IPS DF 19.7 (cell line): Measurements from ENCODE around the gene PDIA4.
"Not testable (repeated sequence)": the region's sequence is repeated elsewhere in the genome, so short reads cannot be mapped to it uniquely, and the experiment has no call there.

ENCODE experiments used
- DNase-seq: peaks from one replicate; pipeline ENCODE4 v3.0.0-alpha.2; 2013; ENCODE audit warnings: low read depth, low spot score

Gene PDIA4

DNA sequence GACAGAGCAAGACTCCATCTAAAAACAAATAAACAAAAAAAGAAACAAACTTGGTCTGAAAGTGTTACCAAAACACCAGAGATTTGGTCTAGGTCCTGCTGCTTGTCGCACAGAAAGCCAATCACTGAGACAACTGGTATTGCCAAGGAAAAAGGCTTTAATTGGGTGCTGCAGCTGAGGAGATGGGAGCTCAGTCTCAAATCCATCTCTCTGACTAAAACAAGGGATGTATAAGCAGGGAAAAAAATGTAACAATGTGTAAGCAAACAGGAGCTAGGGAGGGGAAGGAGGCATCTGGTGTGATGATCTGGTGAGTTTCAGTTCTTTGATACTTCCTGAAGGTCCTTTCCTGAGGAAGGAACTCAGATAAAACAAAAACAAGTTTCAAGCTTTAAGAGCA is 8.4 kb upstream of the PDIA4 start:
- no peak for DNase-seq

DNA sequence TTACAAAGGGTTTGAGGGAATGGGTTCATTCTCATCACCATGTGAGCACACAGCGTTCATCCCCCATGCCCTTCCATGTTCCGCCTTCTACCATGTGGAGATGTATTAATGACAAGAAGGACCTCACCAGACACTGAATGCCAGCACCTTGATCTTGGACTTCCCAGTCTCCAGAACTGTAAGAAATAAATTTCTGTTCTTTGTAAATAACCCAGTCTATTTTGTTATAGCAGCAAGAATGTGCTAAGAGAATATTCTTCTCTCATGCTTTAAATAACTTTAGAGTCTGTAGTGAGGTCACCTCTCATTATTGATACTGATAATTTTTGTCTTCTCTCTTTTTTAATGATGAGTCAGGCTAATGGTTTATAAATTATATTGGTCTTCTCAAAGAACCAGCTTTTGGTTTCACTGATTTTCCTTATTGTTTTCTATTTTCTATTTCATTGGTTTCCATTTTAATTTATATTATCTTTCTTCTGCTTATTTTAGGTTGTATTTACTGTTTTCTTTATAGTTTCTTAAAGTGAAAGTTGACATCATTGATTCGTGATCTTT is 3.1 kb upstream of the PDIA4 start:
- no peak for DNase-seq

DNA sequence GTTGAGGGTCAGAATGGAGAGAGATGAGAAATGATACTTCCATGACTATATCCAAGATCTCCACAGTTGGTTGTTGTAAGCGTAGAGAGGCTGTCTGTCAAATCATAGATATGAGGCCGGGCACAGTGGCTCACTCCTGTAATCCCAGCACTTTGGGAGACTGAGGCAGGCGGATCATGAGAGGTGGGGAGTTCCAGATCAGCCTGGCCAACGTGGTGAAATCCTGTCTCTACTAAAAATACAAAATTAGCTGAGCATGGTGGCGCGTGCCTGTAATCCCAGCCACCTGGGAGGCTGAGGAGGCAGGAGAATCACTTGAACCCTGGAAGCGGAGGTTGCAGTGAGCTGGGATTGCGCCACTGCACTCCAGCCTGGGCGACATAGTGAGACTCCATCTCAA is 2.1 kb upstream of the PDIA4 start:
- DNase-seq = not testable (repeated sequence)

DNA sequence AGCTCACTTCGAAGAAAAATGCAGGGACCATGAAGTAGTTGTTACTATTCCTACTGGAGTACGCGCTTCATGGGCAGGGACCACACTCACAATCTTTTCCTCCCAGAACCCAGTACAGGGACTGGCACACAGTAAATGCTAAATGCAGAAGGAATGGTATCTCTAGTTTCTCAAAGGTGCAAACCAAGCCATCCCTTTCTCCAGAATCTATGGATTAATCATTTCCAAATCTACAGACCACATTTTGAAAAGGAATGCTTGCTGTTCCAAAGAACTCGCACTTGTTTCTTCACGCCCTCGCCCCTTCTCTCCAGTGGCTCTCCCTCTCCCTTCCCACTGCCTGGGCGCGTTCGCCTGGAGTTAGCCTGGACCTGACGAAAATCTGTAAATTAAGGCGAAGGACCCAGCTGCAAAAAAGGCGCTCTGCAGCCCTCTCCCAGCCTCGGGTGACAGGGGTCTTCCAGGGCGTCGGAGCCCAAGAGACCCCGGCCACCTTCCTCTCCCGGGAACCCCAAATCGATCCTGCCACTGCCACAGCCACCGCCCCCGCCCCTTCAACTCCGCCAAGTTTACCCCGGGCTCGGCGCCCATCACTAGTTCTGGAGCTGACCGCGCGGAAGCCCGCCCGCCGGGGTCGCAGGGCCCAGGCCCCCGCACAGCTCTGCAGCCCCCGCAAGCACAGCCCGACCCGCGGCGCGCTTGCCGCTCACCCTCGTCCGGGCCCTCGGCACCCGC is 527 bp downstream of the PDIA4 start:
- no peak for DNase-seq

DNA sequence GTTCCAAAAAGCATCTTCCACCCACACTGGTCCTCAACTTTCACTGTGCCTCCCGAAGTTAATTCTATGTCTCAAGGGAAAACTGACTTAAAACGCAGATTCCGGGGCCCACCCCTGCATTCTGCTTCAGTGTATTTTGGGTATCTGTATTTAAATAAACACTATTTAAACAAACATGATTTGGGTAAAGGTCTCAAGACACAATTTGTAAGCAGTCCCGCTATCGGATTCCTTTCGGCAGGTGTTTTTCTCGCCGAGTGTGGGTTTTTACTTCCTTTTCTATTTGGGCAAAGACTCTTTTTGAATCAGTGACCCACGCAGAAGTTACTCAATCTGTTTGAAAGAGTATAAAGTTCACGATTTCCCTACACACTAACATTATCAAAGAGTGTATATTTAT is 1.2 kb downstream of the PDIA4 start:
- no peak for DNase-seq

DNA sequence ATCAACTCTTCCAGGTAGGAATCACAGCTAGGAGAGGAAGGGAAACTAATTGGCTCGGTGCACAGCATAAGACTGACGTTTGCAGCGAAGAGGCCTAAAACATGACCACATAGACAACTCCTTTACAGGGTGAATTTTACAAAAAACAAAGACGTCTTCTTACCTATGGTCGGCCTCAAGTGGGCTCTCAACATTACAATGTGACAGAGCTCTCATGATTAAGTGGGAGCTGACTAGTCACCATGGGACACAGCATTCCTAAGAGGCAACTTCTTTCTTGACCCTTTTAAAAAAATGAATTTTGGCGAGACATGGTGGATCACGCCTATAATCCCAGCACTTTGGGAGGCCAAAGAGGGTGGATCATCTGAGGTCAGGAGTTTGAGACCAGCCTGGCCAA is 4.6 kb downstream of the PDIA4 start:
- DNase-seq = no peak

DNA sequence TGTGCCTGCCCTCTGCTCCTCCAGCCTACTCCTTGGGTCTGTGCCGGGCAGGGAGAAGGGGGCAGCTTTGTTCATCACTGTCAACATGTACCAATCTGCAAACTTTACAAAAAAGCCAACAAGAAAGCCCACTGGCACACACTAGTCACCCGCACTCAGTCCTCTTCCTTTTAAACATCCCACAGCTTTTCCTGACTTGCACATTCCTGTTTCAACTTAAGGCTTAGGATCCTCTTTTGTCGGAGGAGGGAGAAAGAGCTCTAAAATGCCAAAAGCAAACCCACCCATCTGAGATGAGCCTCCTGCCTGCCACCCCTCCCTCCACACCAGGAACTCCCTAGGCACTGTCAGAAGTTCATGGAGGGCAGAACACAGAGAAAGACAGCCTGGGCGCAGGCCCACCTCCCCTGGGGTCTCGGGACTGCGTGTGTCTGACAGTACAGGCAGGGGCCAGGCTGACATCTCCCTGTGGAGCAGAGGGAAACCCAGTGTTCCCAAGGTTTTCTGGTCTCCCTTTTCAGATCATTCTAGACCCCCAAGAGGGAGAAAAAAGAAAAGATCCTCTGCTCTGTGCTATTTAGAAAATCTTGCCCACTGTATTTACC is 5.4 kb downstream of the PDIA4 start:
- no peak for DNase-seq

DNA sequence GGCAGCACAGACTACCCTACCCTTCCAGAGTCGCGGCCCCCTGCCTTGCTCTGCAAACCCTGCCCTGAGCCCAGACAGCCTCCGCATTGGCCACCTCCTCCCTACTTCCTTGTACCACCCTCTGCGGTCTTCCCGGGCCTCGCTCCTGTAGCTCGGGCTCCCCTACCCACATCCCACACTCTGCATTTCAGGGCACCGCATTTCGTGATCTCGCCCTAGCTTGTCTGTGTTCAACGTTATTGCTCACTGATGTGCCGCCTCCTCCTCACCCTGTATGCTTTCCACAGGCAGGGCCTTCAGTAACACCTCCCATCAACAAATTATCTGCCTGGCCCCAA is 6.6 kb downstream of the PDIA4 start:
- DNase-seq = no peak

DNA sequence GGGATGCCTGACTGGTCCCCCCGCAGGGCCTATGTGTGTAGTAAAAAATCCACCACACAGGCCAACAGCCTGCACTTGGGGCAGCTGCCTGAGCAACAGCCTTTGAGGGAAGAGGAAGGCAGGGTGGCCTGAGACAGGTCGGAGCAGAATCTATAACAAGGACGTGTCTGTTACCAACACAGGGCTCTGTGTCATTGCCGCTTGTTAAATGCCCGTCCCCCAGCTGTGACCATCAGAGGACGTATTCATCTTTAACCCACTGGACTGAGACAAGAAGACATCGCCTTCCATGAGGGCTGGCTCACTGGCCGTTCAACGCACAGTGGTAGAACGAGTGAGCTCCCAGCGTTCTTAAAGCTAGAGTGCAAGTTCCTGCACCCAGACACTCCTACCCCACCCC is 7.8 kb downstream of the PDIA4 start:
- DNase-seq = no peak

DNA sequence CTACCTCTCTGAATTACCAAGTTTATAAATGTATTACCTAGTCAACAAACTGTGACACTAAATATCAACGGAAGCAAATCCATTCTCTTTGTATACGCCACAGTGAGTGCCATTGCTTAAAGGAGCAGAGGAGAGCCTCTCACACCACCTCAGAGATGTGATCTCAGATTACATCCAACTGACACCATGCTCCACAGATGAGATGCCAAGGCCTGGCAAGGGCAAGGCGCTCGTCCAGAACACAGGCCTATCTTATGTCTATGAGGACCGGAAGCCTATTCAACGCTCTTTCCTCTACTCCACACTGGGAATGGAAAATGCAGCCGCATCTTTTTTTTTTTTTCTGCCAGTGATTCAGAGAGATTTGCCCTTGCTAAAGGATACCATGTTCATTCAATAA is 11.4 kb downstream of the PDIA4 start:
- DNase-seq = no peak

DNA sequence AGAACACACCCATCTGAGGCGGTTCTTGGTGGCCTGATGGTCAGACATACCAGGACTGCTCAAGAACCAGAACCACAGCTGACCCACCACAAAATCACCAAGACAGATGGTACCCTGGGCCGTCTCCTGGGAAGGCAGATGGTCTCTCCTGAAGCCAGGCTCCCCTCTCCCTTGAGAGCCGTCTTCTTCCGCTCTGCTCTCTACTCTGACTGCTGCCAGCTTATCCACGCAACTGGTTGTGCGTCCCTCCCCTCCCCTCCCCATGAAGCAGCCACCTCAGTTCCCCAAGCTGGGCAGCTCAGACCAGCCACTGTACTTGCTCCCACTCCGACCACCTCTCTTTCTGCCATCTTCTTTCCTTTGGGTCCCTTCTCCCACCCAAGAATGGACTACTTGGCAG is 14.0 kb downstream of the PDIA4 start:
- no peak for DNase-seq

DNA sequence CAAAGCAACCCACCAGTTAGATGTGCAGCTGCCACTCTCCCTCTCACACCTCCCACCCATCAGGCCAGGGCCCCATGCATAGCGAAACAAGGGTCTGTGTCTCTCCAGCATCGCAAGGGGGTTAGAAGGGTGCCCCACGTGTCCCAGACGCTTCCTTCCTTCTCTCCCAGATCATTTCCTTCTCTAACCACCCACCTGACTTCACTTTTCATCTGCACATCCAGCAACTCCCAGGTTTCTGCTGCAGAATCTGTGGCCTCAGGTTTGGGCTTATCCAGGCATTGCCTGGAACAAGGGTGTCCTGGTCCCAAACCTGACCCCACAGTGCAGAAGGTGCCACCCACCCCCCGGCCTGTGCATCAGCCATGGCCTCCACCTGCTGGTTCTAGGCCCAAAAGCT is 14.4 kb downstream of the PDIA4 start:
- DNase-seq = no peak

DNA sequence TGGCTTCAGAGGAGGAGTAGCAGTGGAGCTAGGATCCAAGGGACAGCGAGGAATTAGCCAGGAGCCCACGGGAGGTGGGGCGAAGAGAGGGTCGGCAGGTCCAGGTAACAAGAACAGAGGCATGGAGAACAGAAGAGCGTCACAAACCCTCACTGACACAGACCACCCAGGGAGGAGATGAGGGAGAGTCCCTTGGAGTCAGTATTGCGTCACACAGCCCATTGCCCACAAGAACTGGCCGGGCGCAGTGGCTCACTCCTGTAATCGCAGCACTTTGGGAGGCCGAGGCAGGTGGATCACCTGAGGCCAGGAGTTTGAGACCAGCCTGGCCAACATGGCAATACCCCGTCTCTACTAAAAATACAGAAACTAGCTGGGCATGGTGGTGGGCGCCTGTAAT is 15.6 kb downstream of the PDIA4 start:
- DNase-seq = not testable (repeated sequence)

DNA sequence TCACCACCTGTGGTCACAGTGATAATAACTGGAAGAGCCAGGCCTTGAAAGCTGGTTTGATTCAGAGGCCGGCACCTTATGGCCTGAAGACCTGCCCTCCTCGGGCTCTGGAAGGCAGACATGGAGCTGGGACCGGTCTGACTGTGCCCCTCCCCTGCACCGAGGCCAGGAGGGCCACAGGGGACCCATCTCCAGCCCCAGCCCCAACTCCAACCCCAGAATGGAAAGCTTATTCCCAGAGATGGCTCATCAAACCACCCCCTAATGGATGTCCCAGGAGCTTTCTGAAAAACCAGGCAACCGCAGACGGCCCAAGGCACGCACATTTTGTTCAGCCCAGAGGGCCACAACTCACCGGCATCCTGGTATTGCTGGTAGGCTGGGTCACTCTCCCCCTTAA is 16.8 kb downstream of the PDIA4 start:
- DNase-seq = no peak

DNA sequence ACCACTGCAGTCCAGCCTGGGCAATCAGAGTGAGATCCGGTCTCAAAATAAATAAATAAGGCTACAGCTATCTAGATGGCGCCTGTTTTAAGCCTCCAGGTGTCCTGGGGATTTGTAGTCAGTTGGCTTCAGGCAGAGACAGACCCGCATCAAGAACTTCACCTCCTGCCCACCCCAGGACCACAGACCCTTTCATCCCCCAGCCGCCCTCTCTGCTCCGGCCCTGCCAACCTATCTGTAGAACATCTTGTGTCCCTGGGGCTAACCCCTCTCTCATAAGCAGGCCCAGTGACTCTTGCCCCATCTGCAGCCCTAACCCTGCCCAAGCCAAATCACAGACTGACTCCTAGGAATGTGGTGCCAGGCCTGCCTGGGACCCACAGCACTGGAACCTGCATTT is 17.9 kb downstream of the PDIA4 start:
- DNase-seq = no peak

DNA sequence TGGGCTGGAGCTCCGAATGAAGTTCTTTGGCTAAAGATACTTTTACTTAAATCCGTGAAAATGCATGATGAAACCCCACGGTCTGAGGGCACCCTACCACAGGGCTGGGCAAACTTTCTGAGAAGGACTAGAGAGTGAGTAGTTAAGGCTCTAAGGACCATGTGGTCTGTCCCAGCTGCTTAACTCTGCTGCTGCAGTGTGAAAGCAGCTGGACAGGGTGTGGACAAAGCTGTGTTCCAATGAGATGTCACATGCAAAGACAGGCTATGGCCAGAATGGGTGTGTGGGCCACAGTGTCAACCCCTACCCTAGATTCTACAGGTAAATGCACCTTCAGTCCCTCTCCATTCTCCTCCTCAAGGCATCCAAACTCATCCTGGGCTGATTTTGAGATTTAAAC is 18.8 kb downstream of the PDIA4 start:
- no peak for DNase-seq

DNA sequence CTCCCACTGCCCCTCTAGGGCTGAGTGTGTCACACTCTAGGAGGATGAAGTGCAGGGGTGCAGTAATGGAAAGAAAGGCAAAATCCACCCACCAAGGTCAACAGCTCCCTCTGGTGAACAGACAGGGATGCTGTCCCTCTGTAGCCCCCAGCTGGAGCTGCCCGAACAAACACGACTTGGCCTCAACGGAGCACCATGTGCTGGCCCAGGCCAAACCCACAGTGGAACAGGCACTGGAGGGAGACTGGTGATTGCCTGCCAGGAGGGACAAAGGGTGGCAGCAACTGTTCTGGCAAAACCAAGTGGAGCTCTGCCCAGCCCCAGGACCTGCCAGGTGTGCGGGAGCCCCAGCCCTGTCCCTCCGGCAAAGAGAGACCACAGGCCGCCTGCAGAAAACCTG is 20.7 kb downstream of the PDIA4 start:
- no peak for DNase-seq

DNA sequence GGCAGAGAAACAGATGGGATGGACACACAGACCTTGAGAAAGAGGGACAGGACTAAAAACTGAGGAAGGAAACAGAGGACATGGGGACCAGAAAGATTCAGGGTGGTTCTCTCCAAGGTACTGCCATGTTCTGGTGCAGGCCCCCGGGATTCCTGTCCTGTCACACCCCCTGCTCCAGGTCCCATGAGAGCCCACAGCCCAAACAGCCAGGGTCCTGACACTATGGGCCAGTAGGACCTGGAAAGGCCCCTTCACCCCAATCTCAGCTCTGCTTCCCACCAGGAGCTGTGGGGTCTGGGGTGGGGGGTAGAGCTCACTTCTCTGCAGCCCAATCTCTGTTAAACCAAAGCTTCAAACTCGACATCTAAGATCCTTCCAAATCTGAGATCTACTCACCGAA is 21.2 kb downstream of the PDIA4 start:
- no peak for DNase-seq

DNA sequence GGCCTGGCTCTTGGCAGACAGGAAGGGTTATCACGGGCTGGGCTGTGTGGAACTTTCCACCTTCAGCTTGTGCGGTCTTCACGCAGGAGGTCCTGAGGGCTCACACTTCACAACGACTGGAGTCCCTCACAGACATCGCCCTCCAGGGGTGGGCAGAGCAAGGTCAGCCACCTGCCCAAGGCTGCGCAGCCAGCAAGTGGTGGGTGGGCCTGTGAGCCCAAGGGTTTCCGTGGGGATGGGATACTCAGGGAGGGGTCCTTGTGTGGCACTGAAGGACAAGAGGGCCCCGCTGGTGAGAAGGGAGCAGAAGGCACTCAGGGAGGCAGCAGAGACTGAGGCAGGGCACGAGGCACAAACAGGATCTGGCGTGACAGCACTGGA is 22.0 kb downstream of the PDIA4 start:
- DNase-seq = no peak

DNA sequence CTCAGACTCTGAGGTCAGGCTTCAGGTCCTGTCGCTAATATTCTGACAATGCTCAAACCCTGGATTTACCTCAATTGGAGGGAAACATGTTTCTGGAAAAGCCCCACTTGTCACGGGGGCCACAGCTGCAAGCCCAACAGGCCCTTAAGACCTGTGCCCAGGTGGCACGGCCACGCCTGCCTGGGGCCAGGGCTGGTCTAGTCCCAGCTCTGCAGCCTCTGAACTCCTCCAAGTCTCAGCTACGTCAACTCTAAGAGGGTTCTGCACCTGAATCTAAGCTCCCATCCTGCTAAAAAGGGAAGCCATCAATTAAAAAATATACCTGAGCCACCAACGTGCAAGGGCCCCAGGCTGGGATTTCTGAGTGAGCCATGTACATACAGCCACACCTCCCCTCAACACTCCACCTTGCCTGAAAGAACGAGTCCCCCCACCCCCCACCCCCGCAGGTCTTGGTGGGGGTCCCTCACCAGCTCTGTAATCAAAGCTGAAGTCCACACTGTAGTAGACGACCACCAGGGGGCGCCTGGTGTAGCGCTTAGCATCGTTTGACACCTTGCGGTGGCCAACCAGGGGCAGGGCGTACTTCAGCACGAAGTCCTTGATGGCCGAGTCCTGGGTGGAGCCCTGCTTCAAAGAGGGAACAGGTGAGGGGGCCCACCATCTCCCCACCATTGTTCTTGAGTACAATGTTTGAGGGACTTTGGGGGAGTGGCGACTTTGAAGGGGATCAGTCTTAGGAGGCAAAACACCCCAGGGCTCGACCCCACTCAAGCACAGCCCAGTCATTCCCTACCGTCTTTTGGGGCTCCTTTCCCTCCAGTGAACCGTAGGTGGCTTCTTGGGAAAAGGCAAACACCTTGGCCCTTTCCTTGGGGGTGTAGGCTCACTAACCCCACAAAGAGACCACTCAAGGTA is 22.6 kb downstream of the PDIA4 start:
- no peak for DNase-seq

DNA sequence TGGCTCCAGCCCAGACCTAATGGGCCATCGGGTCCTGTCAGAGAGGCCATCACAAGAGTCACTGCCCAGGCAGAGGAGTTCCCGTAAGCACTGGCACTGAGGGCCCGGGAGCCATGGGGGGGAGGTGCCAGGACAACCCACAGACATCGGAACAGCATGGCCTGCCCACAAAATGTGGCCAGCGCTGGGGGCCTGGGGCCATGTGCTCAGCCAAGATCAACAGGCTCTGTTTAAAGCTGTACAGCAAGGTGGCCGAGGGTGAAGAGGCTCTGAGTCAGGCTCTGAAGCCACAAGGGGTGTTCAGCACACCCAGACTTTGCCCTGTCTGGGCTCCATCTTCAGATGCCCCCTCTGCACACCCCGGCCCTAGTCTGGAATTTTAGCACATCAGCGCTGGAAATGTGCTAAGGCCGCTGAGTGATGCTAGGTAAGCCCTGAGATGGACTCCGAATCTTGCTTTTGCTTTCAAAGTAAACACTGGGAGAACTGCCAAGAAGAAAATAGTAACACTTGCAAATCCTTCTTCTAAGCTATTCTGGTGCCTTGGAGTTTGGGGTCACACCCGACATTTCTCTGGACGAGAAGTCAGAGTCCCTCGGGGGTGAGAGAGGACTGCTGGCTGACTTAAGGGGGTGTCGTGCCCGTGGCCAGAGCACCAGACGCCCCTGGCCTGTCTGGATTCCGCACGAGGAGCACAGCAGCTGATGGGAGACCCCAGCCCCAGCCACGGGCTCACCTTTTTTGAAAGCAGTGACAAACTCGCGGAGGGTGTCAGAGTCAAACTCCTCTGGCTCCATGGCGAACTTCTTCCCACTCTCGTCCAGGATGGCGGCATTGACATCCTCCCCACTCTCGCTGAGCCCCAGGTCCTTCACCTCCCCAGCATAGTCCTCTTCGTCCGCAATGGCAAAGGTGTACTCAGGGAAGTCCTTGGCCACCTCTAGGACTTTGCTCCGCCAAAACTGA is 23.6 kb downstream of the PDIA4 start:
- DNase-seq = no peak
